IMR-90 (cell line): ENCODE data around the gene RMND5A. TPM values are rescaled to one million over a fixed set of nuclear protein-coding genes. Genes with fewer than 3 reads are reported as not detected.

ENCODE experiments used
- ATAC-seq: fragments of 200-7000 bp; cut with Tn5 transposase; 2 replicates; pipeline ENCODE4 v1.9.1; 2020; ENCODE audit warnings: low read depth, mild to moderate bottlenecking, moderate library complexity
- BruUV-seq: library from RNA; stranded (reverse); fragments of 400-500 nt; replicated peaks from 2 replicates; lab custom pipeline; 2021; lab: Mats Ljungman, UMichigan
- CTCF ChIA-PET: fragments of 300-600 bp; formaldehyde crosslinking; extraction: SDS; loops from one replicate; lab custom pipeline; 2021; ENCODE audit warnings: antibody characterized with exemption; lab: Yijun Ruan, JAX
- POLR2A ChIA-PET: fragments of 300-600 bp; sonication (Branson Sonifier 250); formaldehyde crosslinking; loops from one replicate; lab custom pipeline; 2022; ENCODE audit warnings: antibody characterized with exemption; ENCODE audit not compliant: unreplicated experiment; lab: Charles Lee
- DNase-seq: peaks from one replicate; pipeline ENCODE4 v3.0.0; 2013
- H2AFZ ChIP-seq: replicated peaks from 2 replicates; pipeline ENCODE3; 2013; ENCODE audit warnings: low read length, mild to moderate bottlenecking; ENCODE audit not compliant: poor library complexity
- H2AK5ac ChIP-seq: 2 replicates; pipeline ENCODE4 v1.6.1; 2013; ENCODE audit warnings: low read depth, low read length, inconsistent platforms
- H2AK9ac ChIP-seq: replicated peaks from 2 replicates; pipeline ENCODE3; 2013; ENCODE audit warnings: mild to moderate bottlenecking, low read depth, low read length, moderate library complexity; ENCODE audit not compliant: poor library complexity
- H2BK120ac ChIP-seq: 2 replicates; pipeline ENCODE4 v1.6.1; 2013; ENCODE audit warnings: low read depth, low read length, inconsistent platforms
- H2BK15ac ChIP-seq: 3 replicates; pipeline ENCODE4 v1.6.1; 2013; ENCODE audit warnings: low read depth, low read length, inconsistent platforms
- H2BK20ac ChIP-seq: 2 replicates; pipeline ENCODE4 v1.6.1; 2013; ENCODE audit warnings: low read depth, mild to moderate bottlenecking, inconsistent platforms, low read length, moderate library complexity
- H2BK5ac ChIP-seq: 2 replicates; pipeline ENCODE4 v1.6.1; 2013; ENCODE audit warnings: mild to moderate bottlenecking, low read depth, low read length, inconsistent platforms; ENCODE audit not compliant: poor library complexity, severe bottlenecking
- H3K14ac ChIP-seq: replicated peaks from 2 replicates; pipeline ENCODE4 v1.6.1; 2013; ENCODE audit warnings: low read depth, low read length, inconsistent platforms
- H3K18ac ChIP-seq: 2 replicates; pipeline ENCODE4 v1.6.1; 2013; ENCODE audit warnings: low read depth, low read length, control low read depth
- H3K23ac ChIP-seq: 2 replicates; pipeline ENCODE4 v1.6.1; 2013; ENCODE audit warnings: low read depth, low read length, inconsistent platforms
- H3K27ac ChIP-seq: 2 replicates; pipeline ENCODE4 v1.5.1; 2013; ENCODE audit warnings: mild to moderate bottlenecking, control low read depth, low read length; ENCODE audit not compliant: insufficient read depth
- H3K27me3 ChIP-seq: 2 replicates; pipeline ENCODE4 v1.6.1; 2013; ENCODE audit warnings: low read length; ENCODE audit not compliant: control insufficient read depth, insufficient read depth
- H3K36me3 ChIP-seq: 2 replicates; pipeline ENCODE4 v1.6.1; 2013; ENCODE audit warnings: low read length, mixed read lengths; ENCODE audit not compliant: control insufficient read depth, insufficient read depth
- H3K4ac ChIP-seq: 2 replicates; pipeline ENCODE4 v1.6.1; 2013; ENCODE audit warnings: low read depth, low read length, inconsistent platforms
- H3K4me1 ChIP-seq: 2 replicates; pipeline ENCODE4 v1.6.1; 2013; ENCODE audit warnings: low read length, mixed read lengths; ENCODE audit not compliant: control insufficient read depth, insufficient read depth
- H3K4me2 ChIP-seq: 2 replicates; pipeline ENCODE4 v1.6.1; 2013; ENCODE audit warnings: low read depth, mild to moderate bottlenecking, control low read depth, low read length, moderate library complexity
- H3K4me3 ChIP-seq: 2 replicates; pipeline ENCODE4 v1.5.1; 2013; ENCODE audit warnings: low read depth, mild to moderate bottlenecking, control low read depth, low read length, moderate library complexity; ENCODE audit not compliant: insufficient read depth
- H3K56ac ChIP-seq: 2 replicates; pipeline ENCODE4 v1.6.1; 2013; ENCODE audit warnings: low read length, inconsistent platforms; ENCODE audit not compliant: insufficient read depth; ENCODE audit errors: extremely low read depth
- H3K79me1 ChIP-seq, 2 experiments: 2 replicates each; pipeline ENCODE4 v1.6.1; 2013; ENCODE audit warnings: low read length in 2 of 2, inconsistent platforms in 1 of 2, low read depth in 1 of 2
- H3K9ac ChIP-seq: 2 replicates; pipeline ENCODE4 v1.6.1; 2013; ENCODE audit warnings: low read depth, low read length, control low read depth
- H3K9me1 ChIP-seq: 2 replicates; pipeline ENCODE4 v1.6.1; 2013; ENCODE audit warnings: low read length, inconsistent platforms; ENCODE audit not compliant: insufficient read depth
- H3K9me3 ChIP-seq: 2 replicates; pipeline ENCODE4 v1.6.1; 2013; ENCODE audit warnings: low read length; ENCODE audit not compliant: control insufficient read depth, insufficient read depth
- H4K20me1 ChIP-seq: 2 replicates; pipeline ENCODE4 v1.6.1; 2013; ENCODE audit warnings: low read length, inconsistent platforms; ENCODE audit not compliant: insufficient read depth
- H4K5ac ChIP-seq: 2 replicates; pipeline ENCODE4 v1.6.1; 2013; ENCODE audit warnings: mild to moderate bottlenecking, low read depth, low read length, control low read depth
- H4K8ac ChIP-seq, 2 experiments: 2 replicates each; pipeline ENCODE4 v1.6.1; 2013; ENCODE audit warnings: low read depth in 2 of 2, low read length in 2 of 2, control low read depth in 1 of 2, inconsistent platforms in 1 of 2
- H4K91ac ChIP-seq: 2 replicates; pipeline ENCODE4 v1.6.1; 2013; ENCODE audit warnings: low read depth, low read length, inconsistent platforms; ENCODE audit not compliant: insufficient read depth
- BHLHE40 ChIP-seq: fragments of 150-350 bp; IDR thresholded peaks from 2 replicates; pipeline ENCODE4 v1.6.1; 2016; ENCODE audit warnings: mild to moderate bottlenecking, low read depth, low read length
- CHD1 ChIP-seq: IDR thresholded peaks from 2 replicates; pipeline ENCODE4 v1.6.1; 2012; ENCODE audit warnings: low read depth, low read length, improper control_type of control experiment
- ELK1 ChIP-seq: fragments of 150-350 bp; IDR thresholded peaks from 2 replicates; pipeline ENCODE4 v1.6.1; 2016; ENCODE audit warnings: low read depth, mild to moderate bottlenecking, low read length, moderate library complexity, borderline replicate concordance
- POLR2A ChIP-seq: IDR thresholded peaks from 2 replicates; pipeline ENCODE4 v1.6.1; 2012; ENCODE audit warnings: mild to moderate bottlenecking, low read depth, low read length
- RAD21 ChIP-seq: IDR thresholded peaks from 2 replicates; pipeline ENCODE4 v1.6.1; 2012; ENCODE audit warnings: low read length, improper control_type of control experiment
- RCOR1 ChIP-seq: IDR thresholded peaks from 2 replicates; pipeline ENCODE4 v1.6.1; 2012; ENCODE audit warnings: mild to moderate bottlenecking, low read length, improper control_type of control experiment; ENCODE audit not compliant: insufficient replicate concordance
- SMC3 ChIP-seq: fragments of 150-350 bp; IDR thresholded peaks from 2 replicates; pipeline ENCODE4 v1.6.1; 2016; ENCODE audit warnings: low read depth, mild to moderate bottlenecking, antibody characterized with exemption, low read length, moderate library complexity
- WGBS, 2 experiments: methylation state at CpG; one replicate each; pipeline versions ENCODE4 v1.1.5 to v1.1.7; 2013; ENCODE audit warnings: missing lambda C conversion rate in 2 of 2; ENCODE audit not compliant: insufficient read length in 1 of 2; ENCODE audit errors: extremely low coverage in 2 of 2; 5-methylcytosine and 5-hydroxymethylcytosine counted together
- dilution Hi-C: fragments of 300-500 bp; cut with HindIII; formaldehyde crosslinking; loops from one replicate; pipeline ENCODE4 v1.14.3; 2018; ENCODE audit warnings: low sequenced_read_pairs; ENCODE audit not compliant: unreplicated experiment
- in situ Hi-C: fragments of 300-500 bp; cut with MboI; formaldehyde crosslinking; loops from 3 replicates; pipeline ENCODE4 v1.14.3; 2019; ENCODE audit warnings: low sequenced_read_pairs, inconsistent platforms, mixed read lengths
- intact Hi-C: fragments of 100-400 bp; cut with micrococcal nuclease; formaldehyde crosslinking; loops from 2 replicates; pipeline ENCODE4 v1.10.0; 2022
- polyA plus RNA-seq, 3 experiments: library from polyadenylated mRNA; depleted of rRNA; stranded (reverse); fragments of >200 nt; gene quantifications; 2 replicates each; pipeline ENCODE4 v1.2.3, GENCODE V29; 2012; ENCODE audit warnings: low replicate concordance in 1 of 3
- total RNA-seq: library from RNA; depleted of rRNA; stranded (reverse); fragments of >200 nt; gene quantifications from 2 replicates; pipeline ENCODE4 v1.2.3, GENCODE V29; 2012

The RMND5A gene
- total and polyA plus RNA-seq, 2 of the 4 experiments (the other 2 are of a cell fraction) = 5.1 to 16.0 TPM

GRCh38 chr2:86768189-86768949 is 48.3 kb downstream of the RMND5A start:
- intact Hi-C loops (no loop called here), in situ Hi-C loops (no loop called here), dilution Hi-C loops (no loop called here)
- no peak overlapping the region for H3K18ac ChIP-seq
- WGBS, 2 experiments = 89% methylated on average over 3 of the region's 5 CpGs; no CpG with 5 or more reads in 1 of the 2 experiments
- ChIA-PET CTCF (interaction anchor here (1.1 kb wide), 1 partner anchor 40 kb away, joined by 4 read pairs; no protein-coding TSS in a partner anchor), POLR2A (no interaction called here)
- no TSS peak for BruUV-seq
- no peak overlapping the region for H2AK9ac ChIP-seq
- no peak overlapping the region for H2AFZ ChIP-seq
- H3K9me3 ChIP-seq = no peaks in the 10 kb centered on the region
- H2AK5ac ChIP-seq = no peak overlapping the region
- H3K56ac ChIP-seq = no peak overlapping the region
- TF ChIP-seq SMC3 (no peak), RCOR1 (no peak), RAD21 (no peak), BHLHE40 (no peak), CHD1 (no peak), ELK1 (no peak), POLR2A (no peak)
- no peak overlapping the region for H2BK5ac ChIP-seq
- no peak overlapping the region for H3K4me3 ChIP-seq
- peaks cover 3% of the 10 kb centered on the region; the same call in 1 of the 2 replicates for H4K20me1 ChIP-seq
- H3K27ac ChIP-seq = no peak overlapping the region
- no peak overlapping the region for H4K91ac ChIP-seq
- no peak for ATAC-seq
- H2BK20ac ChIP-seq = no peak overlapping the region
- no peak overlapping the region for H3K23ac ChIP-seq
- no peaks in the 10 kb centered on the region for H3K4me1 ChIP-seq
- DNase-seq = no peak
- H2BK15ac ChIP-seq = no peak overlapping the region
- H2BK120ac ChIP-seq = no peak overlapping the region
- no peak overlapping the region for H3K14ac ChIP-seq
- H3K36me3 ChIP-seq = peaks cover 20% of the 10 kb centered on the region
- H4K8ac ChIP-seq = no peak overlapping the region
- H3K9ac ChIP-seq = no peak overlapping the region
- H3K4ac ChIP-seq = no peak overlapping the region
- no peaks in the 10 kb centered on the region for H3K9me1 ChIP-seq
- H3K27me3 ChIP-seq = no peaks in the 10 kb centered on the region
- H3K4me2 ChIP-seq = no peak overlapping the region
- H3K79me1 ChIP-seq = 0 out of 4 replicates have a peak, but pooled peaks cover 0 to 2% of the 10 kb centered on the region in 2 experiments
- H4K5ac ChIP-seq = no peak overlapping the region
